Retinal pigment epithelial cell (primary cell): Measurements from ENCODE around the gene ZZZ3.
"Not testable (repeated sequence)": the region's sequence is repeated elsewhere in the genome, so short reads cannot be mapped to it uniquely, and the experiment has no call there.

ENCODE experiments used
- DNase-seq: peaks from one replicate; pipeline ENCODE4 v3.0.0-alpha.2; 2010; ENCODE audit warnings: low read depth
- H3K4me3 ChIP-seq: 2 replicates; pipeline ENCODE4 v1.5.1; 2011; ENCODE audit warnings: mild to moderate bottlenecking, low read length, control low read depth, moderate library complexity
- TF ChIP-seq, protein P1 (sequence below): conservative IDR thresholded peaks from 2 replicates; pipeline ENCODE4 v1.5.1; 2011; ENCODE audit warnings: low read depth, low read length, control low read depth, inconsistent platforms

Gene ZZZ3

DNA sequence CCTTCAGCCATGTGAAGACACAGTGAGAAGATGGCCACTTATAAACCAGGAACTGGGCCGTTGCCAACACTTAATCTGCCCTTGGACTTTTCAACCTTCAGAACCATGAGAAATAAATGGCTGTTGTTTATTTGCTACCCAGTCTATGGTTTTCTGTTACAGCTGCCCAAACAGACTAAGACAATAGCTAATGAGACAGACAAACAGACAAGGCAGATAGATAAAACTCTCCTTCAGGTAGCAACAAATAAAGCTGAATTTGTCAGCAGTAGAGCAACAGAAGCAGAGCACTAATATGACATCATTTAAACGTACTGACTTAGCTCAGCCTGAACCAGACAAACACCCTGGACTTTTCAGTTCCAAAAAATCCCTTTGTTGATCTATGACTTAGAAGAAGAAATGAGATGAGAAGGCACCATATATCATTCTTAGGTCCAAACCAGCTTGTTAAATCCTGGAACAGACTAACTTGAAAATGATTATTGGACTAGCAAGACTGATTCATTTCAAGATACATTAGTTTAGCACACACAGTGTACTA, 27.0 kb downstream of the ZZZ3 start:
- no peak overlapping the region for H3K4me3 ChIP-seq
- TF ChIP-seq, protein P1, sequence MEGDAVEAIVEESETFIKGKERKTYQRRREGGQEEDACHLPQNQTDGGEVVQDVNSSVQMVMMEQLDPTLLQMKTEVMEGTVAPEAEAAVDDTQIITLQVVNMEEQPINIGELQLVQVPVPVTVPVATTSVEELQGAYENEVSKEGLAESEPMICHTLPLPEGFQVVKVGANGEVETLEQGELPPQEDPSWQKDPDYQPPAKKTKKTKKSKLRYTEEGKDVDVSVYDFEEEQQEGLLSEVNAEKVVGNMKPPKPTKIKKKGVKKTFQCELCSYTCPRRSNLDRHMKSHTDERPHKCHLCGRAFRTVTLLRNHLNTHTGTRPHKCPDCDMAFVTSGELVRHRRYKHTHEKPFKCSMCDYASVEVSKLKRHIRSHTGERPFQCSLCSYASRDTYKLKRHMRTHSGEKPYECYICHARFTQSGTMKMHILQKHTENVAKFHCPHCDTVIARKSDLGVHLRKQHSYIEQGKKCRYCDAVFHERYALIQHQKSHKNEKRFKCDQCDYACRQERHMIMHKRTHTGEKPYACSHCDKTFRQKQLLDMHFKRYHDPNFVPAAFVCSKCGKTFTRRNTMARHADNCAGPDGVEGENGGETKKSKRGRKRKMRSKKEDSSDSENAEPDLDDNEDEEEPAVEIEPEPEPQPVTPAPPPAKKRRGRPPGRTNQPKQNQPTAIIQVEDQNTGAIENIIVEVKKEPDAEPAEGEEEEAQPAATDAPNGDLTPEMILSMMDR = no peak
- peak; percentile 15 for DNase-seq

DNA sequence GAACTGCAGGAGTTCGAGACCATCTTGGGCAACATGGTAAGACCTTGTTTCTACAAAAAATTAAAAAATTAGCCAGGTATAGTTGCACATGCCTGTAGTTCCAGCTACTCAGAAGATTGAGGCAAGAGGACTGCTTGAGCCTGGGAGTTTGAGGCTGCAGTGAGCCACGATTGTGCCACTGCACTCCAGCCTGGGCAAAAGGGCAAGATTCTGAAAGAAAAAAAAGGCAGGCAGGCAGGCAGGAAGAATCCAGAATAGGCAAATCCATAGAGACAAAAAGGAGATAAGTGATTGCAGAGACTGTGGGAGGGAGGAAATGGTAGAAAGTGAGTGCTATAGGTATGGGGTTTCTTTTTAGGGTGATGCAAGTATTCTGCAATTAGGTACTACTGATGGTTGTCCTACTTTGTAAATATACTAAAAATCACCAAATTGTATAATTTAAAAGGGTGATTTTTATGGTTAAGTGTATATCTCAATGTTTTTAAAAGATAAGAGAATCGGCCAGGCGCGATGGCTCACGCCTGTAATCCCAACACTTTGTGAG, 29.4 kb downstream of the ZZZ3 start:
- H3K4me3 ChIP-seq = no peak overlapping the region
- TF ChIP-seq, protein P1 = no peak
- DNase-seq = no peak

DNA sequence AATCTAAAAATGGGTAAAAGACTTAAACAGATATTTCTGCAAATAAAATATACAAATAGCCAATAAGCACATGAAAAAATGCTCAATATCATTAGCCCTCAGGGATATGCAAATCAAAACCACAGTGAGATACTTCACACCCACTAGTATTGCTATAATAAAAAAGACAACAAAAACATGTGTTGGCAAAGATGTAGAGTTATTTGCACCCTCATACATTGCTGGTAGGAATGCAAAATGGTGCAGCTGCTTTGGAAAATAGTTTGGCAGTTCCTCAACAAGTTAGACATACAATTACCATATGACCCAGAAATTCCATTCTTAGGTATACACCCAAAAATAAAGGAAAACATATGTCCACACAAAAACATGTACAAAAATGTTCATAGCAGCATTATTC, 30.2 kb downstream of the ZZZ3 start:
- no peak for DNase-seq
- TF ChIP-seq, protein P1 = no peak
- no peak overlapping the region for H3K4me3 ChIP-seq

DNA sequence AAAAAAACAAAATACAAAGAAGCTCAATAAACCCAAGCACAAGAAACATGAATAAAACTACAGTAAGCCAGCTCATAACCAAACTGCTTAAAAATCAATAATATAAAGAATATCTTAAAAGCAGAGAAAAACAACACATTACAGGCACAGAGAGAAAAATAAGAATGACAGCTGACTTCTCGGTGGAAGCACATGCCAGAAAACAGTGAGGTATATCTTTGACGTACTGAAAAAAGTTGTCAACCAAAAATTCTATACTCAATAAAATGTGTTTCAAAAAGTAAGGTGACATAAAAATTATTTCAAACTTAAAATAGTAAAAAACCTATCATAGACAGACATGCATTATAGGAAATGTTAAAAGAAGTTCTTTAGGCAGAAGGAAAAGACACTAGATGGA, 33.3 kb downstream of the ZZZ3 start:
- no peak for DNase-seq
- TF ChIP-seq, protein P1 = no peak
- H3K4me3 ChIP-seq = no peak overlapping the region

DNA sequence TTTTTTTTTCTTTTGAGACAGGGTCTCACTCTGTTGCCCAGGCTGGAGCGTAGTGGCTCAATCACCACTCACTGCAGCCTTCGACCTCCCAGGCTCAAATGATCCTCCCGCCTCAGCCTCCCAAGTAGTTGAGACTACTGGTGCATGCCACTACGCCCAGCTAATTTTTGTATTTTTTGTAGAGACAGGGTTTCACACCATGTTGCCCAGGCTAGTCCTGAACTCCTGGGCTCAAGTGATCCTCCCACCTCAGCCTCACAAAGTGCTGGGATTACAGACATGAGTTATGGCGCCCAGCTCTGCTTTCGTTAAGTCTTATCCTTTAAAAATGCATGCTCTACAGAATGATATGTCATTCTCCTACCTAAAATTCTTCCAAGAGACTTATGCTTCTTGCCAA, 36.2 kb downstream of the ZZZ3 start:
- not testable (repeated sequence) for H3K4me3 ChIP-seq, DNase-seq

DNA sequence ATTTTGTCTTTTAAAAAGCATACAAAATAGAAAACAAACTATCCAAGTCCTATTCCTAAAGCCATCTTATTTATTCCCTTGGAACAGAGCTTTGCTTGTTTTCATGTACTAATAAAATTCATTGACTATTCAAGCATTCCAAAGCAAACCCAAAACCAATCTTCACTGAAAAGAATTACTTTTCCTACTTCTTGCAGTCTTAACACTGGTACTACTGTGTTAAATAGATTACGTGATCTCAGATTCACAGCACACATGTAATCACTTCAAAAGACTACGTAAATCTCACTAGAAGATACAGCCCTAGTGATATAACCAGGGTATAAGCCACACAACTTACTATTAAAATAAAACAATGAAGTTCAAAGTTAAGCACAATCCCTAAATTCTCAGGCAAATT, 39.0 kb downstream of the ZZZ3 start:
- no peak for DNase-seq
- TF ChIP-seq, protein P1 = no peak
- H3K4me3 ChIP-seq = no peak overlapping the region

DNA sequence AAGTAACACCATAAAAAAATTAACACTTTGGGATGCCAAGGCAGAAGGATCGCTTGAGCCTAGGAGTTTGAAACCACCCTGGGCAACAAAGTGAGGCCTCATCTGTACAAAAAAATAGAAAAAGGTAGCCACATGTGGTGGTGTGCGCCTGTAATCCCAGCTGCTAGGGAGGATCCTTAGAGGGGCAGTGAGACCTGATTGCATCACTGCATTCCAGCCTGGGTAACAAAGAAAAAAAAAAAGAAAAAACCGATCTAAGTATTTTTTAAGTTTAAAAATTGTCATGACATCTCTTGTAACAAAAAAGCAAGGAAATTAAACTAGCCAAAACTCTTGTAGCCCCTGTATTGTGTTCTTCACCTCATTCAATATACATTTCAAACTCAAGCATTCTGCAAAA, 39.5 kb downstream of the ZZZ3 start:
- no peak for DNase-seq
- TF ChIP-seq, protein P1 = no peak
- H3K4me3 ChIP-seq = no peak overlapping the region
